ENCODE data around the gene TBCD. TPM values are rescaled to one million over a fixed set of nuclear protein-coding genes. Genes with fewer than 3 reads are reported as not detected.
"Not testable (repeated sequence)": the region's sequence is repeated elsewhere in the genome, so short reads cannot be mapped to it uniquely, and the experiment has no call there.

TBCD gene
- polyA plus RNA-seq, 3 donors = 68.4 to 88.6 (median 83.1) TPM

DNA sequence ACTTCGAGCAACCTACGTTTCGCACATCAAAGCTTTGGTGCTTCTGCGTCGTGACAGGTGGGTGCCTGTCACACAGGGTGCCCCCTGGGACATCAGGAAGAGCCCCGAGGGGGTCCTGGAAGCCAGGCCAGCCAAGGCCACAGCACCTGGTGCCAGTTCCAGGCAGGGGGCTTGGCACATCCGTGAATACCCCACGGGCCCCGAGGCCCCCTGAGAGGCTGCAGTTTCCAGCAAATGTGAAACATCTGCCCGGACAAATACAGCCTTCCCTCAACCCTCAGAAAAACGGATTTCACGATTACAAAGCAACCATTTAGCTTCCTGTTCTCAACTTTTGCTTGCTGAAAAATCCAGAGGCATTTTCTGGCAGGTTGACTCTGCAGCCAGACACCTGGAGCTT is 218.2 kb downstream of the TBCD start:
- no peak for DNase-seq

DNA sequence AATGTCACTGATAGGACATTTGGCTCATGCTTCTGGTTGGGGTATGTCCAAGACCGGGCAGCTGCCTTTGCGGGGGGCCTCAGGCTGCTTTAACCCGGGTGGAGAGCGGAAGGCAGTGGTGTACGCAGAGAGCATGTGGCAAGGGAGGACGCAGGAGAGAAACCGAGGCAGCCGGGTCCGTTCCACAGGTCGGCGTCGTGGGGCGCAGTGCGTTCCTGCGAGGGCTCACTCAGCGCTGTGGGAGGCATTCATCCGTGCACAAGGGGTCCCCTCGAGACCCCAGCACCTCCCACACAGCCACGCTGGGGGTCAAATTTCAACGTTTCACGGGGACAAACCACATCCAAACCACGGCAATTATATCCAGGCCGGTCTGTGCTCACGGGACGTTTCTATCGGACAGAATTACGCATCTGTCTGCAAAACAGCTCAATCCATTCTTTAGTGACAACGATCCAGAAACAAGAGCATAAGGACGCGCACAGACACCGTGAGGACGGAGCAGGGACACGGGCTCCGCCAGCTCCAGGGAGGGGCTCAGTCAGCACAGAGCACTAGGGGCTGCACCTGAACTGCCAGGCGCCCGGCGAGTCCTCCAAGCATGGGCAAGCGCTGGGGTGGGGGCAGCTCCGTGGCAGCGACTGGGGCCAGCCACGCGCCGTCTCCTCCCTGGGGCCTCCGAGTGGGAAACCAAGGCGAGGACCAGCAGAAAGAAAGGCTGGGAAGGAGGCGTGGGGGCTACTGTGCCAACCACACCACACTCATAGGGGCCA is 219.1 kb downstream of the TBCD start:
- no peak for DNase-seq

- no peak for DNase-seq
Measured at GRCh38 chr17:82972836-82973372, 221.0 kb downstream of the TBCD start.

- DNase-seq = no peak
Measured at GRCh38 chr17:82973456-82974135, 221.7 kb downstream of the TBCD start.

- DNase-seq = no peak
Measured at GRCh38 chr17:82974136-82974952, 222.5 kb downstream of the TBCD start.

DNA sequence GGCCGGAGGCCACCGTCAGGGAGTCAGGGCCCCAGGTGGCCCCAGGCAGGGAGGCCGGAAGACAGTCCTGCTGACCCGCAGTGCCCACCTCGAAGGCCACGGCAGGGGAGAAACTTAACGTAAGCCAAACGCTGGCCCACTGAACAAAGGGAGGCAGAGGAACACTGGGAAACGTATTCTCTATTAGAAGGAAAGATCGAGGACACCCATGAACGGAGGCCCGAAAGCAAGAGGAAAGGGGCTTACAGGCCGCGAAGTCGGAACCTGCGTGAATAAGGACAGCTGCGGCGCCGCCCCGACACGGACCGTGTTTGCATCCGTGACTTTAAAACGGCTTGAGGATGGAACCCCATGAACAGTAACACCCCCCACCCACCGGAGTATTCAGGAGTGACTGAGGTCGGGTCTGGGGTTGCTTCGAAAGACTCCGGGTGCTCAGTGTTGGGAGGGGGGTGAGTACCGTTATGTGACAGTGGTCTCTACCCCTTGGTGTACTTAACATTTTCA is 225.2 kb downstream of the TBCD start:
- DNase-seq = no peak

DNA sequence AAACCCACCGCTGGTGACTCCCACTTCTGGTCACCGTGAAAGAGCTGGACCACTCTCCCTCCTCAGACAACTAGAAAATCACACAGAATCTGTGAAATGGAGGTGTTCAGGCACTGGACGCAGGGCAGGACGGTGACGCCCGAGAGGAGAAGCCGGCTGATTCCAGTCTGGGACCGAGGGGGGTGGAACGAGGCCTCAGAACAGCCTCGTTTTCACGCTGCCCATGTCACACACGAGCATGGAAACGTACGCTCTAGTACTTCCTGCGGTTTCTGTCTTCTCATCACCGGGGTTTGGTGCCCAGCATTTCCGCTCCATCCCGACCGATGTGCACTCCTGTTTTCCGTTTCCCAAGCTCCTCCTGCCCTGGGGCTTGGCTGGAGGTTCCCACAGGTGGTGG is 225.7 kb downstream of the TBCD start:
- DNase-seq = no peak

DNA sequence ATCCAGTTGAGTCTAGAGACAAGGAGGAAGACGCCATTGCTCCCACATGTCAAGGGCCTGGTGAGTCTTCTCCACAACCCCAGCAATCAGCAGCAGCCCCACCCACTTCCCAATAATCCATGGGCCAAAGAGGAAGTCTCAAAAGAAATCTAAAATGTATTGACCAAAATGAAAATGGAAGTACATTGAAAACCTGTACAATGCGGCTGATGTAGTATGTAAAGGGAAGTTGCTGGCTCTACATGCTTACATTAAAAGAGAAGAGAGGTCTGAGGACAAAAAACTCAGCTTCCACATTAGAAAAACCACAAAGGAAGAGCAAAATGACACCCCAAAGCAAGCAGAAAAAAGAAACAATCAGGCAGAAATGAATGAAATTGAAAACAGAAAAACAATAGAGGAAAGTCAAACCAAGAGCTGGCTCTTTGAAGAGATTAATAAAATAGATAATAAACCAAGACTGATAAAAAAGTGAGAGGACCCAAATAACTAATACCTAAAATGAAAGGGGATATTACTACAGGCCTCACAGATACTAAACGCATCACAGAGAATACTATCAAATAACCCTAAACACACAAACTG is 227.0 kb downstream of the TBCD start:
- DNase-seq = no peak

GRCh38 chr17:82979718-82980117 is 227.9 kb downstream of the TBCD start:
- no peak for DNase-seq

DNA sequence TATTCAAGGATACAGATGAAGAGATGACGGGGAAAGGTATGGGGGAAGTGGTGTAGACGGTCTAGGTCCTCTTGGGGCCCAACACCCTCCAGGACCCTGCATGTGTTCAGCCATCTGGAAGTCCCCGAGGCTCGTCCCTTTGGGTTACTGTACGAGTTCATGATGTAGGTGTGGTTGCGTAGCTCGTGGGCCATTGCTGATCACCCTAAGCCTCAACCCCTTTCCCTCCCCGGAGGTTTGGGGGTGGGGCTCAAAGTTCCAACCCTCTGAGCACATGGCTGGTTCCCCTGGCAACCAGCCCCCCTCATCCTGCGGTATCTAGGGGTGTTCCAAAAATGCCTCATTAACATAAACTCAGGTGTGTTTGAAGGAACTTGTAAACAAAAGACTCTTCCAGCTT is 228.8 kb downstream of the TBCD start:
- DNase-seq = no peak

DNA sequence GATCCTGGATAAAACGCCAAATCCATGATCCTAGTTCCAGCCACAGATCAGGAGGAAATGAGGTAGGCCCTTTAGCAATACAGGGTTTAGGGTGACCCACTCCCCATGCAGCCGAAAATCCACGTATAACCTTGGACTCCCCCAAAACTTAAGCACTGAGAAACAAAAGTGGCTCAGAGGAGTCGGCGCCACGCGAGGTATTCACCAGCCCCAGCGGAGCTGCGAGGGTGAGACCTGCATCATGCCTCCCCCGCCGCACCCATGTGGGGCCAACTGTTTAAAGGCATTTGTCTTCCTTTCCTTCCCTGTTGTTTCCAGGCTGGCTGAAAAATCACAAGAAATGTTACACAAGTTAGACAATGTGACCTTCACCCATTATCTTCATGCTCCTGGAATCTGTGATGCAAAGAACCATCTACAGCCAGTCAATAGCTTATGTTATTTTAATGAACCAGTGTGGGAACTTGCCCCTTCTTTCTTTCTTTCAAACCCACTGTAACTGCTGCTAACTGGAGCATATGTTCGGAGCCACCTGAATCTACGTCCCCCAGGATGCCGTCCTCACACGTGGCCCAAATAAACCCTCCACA is 229.4 kb downstream of the TBCD start:
- no peak for DNase-seq

DNA sequence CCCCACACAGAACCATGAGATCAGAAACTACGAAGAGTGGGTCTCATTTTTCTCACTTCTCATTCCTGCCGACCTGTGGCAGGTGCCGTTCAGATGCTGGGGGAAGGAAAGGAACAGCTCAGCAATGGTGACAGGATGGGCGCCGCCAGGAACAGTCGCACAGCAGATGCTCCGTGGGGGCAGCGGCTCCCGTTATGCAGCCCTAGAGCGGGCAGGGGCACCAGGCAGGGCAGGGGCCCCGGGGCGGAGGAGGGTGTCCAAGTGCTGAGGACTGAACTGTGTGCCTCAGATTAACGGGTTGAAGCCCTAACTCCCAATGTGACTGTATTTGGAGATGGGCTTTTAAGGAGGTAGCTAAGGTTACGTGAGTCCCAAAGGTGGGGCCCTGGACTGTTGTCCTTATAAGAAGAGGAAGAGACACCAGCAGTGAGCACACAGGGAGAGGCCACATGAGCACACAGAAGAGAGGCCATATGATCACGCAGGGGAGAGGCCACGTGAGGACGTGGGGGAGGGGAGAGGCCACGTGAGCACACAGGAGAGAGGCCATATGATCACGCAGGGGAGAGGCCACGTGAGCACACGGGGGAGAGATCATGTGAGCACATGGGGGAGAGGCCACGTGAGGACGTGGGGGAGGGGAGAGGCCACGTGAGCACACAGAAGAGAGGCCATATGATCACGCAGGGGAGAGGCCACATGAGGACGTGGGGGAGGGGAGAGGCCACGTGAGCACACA is 231.8 kb downstream of the TBCD start:
- no peak for DNase-seq

- DNase-seq = not testable (repeated sequence)
Measured at GRCh38 chr17:82984249-82984617, 232.4 kb downstream of the TBCD start.

DNA sequence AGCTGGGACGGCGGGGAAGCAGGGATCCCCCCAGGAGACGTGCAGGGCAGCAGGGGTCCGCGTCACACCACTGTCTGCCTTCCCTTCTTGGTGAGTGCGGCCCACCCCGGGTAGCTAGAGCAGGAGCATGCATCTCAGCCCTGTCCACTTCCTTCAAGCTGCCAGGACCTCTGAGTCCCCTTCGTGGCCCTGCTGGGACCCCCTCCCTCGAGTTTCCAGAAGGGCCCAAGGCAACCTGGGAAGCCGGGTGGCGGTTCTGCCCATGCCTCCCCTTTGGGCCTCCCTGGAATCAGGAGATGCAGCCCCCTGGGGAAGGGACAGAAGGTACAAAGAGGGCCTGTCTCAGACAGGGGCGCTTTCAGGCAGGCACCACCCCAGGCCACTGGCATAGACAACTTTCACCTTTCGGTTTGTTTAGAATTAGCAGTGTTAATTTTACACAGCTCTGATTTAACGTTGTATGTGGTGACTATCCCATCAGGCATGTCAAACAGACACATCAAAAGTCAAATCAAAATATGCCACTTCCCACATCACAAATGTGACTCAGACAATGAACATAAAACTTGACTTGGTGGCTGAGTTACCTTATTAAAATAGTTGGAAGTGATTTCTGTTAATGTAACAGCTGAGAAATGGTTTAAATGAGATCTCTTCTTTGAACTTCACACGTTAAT is 233.0 kb downstream of the TBCD start:
- DNase-seq = no peak

GRCh38 chr17:82985428-82985805 is 233.6 kb downstream of the TBCD start:
- DNase-seq = peak; percentile 64

DNA sequence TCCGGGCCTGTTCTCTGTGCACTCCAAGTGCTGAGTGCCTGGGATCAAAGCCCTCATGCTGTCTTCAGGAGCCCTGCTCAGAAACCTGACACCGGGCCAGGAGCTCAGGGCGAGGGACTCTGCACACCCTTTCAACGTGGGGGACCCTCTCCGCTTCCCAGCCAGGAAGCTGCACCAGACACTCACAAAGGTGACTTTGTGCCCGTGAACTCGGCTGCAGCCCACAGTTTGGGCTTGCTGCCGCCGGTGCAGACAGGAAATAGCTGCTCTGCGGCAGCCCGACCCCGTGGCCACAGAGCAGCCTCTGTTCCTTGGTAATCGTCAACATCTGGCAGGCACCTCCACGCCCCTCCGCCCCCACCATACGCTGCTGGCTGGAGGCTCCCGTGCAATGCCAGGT is 234.1 kb downstream of the TBCD start:
- DNase-seq = no peak

DNA sequence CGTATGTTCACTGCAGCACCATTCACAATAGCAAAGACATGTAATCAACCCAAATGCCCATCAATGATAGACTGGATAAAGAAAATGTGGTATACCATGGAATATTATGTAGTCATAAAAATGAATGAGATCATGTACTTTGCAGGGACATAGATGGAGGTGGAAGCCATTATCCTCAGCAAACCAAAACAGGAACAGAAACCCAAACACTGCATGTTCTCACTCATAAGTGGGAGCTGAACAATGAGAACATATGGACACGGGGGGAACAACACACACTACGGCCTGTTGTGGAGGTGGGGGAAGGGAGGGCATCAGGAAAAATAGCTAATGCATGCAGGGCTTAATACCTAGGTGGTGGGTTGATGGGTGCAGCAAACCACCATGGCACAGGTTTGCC is 237.2 kb downstream of the TBCD start:
- DNase-seq = not testable (repeated sequence)

DNA sequence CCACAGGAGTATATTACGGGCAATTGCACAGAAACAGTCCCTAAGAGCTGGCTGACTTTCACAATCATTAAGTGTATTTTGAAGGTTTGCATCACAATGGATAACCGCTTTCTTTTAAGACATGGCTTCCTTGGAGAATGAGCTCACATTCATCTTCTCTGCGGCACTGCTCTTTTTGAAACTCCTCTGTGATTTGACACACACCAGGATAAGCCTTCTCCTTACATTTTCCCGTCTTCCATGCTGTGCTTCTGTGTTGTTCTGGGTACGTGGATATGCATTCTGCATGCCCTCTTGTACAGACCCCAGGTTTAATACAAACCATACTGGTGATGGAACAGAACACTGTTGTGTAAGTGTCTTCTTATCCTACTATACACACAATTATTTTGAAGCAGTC is 238.0 kb downstream of the TBCD start:
- no peak for DNase-seq

DNA sequence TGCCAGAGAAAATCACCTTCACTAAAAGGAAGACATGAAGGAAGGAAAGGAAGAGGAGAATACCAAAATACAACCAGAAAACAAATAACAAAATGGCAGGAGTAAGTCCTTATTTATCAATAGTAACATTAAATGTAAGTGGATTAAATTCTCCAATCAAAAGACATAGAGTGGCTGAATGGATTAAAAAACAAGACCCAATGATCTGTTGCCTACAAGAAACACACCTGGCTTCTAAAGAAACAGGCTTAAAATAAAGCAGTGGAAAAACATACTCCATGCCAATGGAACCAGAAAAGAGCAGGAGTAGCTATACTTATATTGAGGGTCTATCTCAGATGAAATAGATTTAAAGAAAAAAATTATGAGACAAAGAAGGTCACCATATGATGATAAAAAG is 241.1 kb downstream of the TBCD start:
- no peak for DNase-seq
